SU-DHL-6 (cell line): Measurements from ENCODE around the gene SYPL2.

Experiments
- CTCF ChIP-seq: fragments of 200-600 bp; sonication (generic); IDR thresholded peaks from one replicate; pipeline ENCODE4 v1.5.1; 2017; ENCODE audit warnings: antibody characterized with exemption, mild to moderate bottlenecking, low read length, moderate library complexity; ENCODE audit not compliant: insufficient read depth, poor library complexity, severe bottlenecking
- EZH2phosphoT487 ChIP-seq: fragments of 200-600 bp; sonication (generic), shearing (Covaris generic); conservative IDR thresholded peaks from 2 replicates; pipeline ENCODE4 v1.6.1; 2018; ENCODE audit warnings: mild to moderate bottlenecking, antibody characterized with exemption, low read length, moderate library complexity, mixed read lengths

GRCh38 chr1:109468903-109469302 lies 2.6 kb downstream of the SYPL2 start:
- TF ChIP-seq CTCF, result no peak
- no peak for TF ChIP-seq EZH2phosphoT487
